Measurements from ENCODE around the gene TAF4.

GRCh38 chr20:62104791-62105345 is 39.2 kb upstream of the TAF4 start:
- TF ChIP-seq CTCF (IDR thresholded peaks at IDR 0.05; ENCODE audit: extremely low read depth in 1 of 2, insufficient read depth in 1 of 2, low read depth in 1 of 2, low read length in 2 of 2) (no peak), POLR2AphosphoS5 (IDR thresholded peaks at IDR 0.05; ENCODE audit: insufficient read depth, low read depth, low read length) (no peak)

Data from endothelial cell of umbilical vein (primary cell).